ENCODE data around the gene TXNDC2. TPM values are rescaled to one million over a fixed set of nuclear protein-coding genes. Genes with fewer than 3 reads are reported as not detected.

TXNDC2 gene
- total and polyA plus RNA-seq, 9 of the 15 experiments (the other 6 are each of a cell fraction or from before 2014, with no cell fraction given), result 1.2 to 4.9 (median 2.3) TPM

DNA sequence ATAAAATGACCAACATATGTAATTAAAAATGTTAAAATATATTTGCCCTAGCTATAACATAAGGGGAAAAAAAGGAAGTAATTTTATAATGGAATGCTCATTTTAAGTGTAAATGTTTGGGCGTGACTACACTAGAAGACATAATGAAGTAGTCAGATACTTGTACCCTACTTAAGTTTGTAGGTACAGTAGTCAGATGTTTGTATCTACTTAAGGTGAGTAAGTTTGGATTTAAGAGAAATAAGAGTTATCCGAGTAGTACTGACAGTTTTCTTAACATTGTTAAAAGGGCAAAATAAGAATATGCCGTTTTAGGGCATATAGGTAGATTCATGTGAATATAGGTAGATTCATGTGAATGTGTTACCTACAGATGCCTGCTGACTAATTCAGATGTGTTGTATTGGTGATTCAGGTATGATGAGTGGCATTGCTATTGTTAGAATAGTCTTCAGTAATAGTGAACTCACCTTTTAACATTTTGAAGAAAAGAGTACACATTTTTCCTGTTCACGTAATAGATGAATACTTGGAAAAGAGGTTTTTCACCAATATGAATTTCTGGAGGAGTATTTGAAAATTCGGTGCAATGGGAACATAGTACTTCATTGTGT is 43.0 kb downstream of the TXNDC2 start (continued):
- TF ChIP-seq, protein P1, sequence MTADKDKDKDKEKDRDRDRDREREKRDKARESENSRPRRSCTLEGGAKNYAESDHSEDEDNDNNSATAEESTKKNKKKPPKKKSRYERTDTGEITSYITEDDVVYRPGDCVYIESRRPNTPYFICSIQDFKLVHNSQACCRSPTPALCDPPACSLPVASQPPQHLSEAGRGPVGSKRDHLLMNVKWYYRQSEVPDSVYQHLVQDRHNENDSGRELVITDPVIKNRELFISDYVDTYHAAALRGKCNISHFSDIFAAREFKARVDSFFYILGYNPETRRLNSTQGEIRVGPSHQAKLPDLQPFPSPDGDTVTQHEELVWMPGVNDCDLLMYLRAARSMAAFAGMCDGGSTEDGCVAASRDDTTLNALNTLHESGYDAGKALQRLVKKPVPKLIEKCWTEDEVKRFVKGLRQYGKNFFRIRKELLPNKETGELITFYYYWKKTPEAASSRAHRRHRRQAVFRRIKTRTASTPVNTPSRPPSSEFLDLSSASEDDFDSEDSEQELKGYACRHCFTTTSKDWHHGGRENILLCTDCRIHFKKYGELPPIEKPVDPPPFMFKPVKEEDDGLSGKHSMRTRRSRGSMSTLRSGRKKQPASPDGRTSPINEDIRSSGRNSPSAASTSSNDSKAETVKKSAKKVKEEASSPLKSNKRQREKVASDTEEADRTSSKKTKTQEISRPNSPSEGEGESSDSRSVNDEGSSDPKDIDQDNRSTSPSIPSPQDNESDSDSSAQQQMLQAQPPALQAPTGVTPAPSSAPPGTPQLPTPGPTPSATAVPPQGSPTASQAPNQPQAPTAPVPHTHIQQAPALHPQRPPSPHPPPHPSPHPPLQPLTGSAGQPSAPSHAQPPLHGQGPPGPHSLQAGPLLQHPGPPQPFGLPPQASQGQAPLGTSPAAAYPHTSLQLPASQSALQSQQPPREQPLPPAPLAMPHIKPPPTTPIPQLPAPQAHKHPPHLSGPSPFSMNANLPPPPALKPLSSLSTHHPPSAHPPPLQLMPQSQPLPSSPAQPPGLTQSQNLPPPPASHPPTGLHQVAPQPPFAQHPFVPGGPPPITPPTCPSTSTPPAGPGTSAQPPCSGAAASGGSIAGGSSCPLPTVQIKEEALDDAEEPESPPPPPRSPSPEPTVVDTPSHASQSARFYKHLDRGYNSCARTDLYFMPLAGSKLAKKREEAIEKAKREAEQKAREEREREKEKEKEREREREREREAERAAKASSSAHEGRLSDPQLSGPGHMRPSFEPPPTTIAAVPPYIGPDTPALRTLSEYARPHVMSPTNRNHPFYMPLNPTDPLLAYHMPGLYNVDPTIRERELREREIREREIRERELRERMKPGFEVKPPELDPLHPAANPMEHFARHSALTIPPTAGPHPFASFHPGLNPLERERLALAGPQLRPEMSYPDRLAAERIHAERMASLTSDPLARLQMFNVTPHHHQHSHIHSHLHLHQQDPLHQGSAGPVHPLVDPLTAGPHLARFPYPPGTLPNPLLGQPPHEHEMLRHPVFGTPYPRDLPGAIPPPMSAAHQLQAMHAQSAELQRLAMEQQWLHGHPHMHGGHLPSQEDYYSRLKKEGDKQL (CRISPR knock-in tag; IDR thresholded peaks at IDR 0.05; ENCODE audit: borderline replicate concordance), result no peak
- TF ChIP-seq SMARCA4 (IDR thresholded peaks at IDR 0.05), result 0 out of 2 replicates have a peak, but pooled peaks have one; percentile 14
- TF ChIP-seq SAFB2 (IDR thresholded peaks at IDR 0.05; ENCODE audit: borderline replicate concordance, low read depth, low read length, severe bottlenecking), result no peak
- TF ChIP-seq, protein P2, sequence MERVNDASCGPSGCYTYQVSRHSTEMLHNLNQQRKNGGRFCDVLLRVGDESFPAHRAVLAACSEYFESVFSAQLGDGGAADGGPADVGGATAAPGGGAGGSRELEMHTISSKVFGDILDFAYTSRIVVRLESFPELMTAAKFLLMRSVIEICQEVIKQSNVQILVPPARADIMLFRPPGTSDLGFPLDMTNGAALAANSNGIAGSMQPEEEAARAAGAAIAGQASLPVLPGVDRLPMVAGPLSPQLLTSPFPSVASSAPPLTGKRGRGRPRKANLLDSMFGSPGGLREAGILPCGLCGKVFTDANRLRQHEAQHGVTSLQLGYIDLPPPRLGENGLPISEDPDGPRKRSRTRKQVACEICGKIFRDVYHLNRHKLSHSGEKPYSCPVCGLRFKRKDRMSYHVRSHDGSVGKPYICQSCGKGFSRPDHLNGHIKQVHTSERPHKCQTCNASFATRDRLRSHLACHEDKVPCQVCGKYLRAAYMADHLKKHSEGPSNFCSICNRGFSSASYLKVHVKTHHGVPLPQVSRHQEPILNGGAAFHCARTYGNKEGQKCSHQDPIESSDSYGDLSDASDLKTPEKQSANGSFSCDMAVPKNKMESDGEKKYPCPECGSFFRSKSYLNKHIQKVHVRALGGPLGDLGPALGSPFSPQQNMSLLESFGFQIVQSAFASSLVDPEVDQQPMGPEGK (CRISPR knock-in tag; IDR thresholded peaks at IDR 0.05; ENCODE audit: borderline replicate concordance), result no peak
- no peak for TF ChIP-seq HNRNPL (IDR thresholded peaks at IDR 0.05; ENCODE audit: low read depth, low read length)
- no peak for TF ChIP-seq GABPA (tag; conservative IDR thresholded peaks at IDR 0.05; ENCODE audit: low read depth)
- TF ChIP-seq SUPT5H (IDR thresholded peaks at IDR 0.05), result 0 out of 2 replicates have a peak, but pooled peaks have one; percentile 10
- TF ChIP-seq POU5F1 (IDR thresholded peaks at IDR 0.05; ENCODE audit: borderline replicate concordance, low read depth, low read length, partially characterized antibody), result no peak
- TF ChIP-seq SOX6 (IDR thresholded peaks at IDR 0.05), result 0 out of 2 replicates have a peak, but pooled peaks have one; percentile 20
- TF ChIP-seq PHTF2 (CRISPR knock-in tag; IDR thresholded peaks at IDR 0.05), result no peak
- no peak for TF ChIP-seq RCOR1 (IDR thresholded peaks at IDR 0.05; ENCODE audit: borderline replicate concordance in 1 of 2, low read depth in 2 of 2, low read length in 2 of 2)
- TF ChIP-seq GABPB1 (CRISPR knock-in tag; IDR thresholded peaks at IDR 0.05), result no peak

Measured in K562 (cell line).